ENCODE results near the gene ATP13A2.

DNA sequence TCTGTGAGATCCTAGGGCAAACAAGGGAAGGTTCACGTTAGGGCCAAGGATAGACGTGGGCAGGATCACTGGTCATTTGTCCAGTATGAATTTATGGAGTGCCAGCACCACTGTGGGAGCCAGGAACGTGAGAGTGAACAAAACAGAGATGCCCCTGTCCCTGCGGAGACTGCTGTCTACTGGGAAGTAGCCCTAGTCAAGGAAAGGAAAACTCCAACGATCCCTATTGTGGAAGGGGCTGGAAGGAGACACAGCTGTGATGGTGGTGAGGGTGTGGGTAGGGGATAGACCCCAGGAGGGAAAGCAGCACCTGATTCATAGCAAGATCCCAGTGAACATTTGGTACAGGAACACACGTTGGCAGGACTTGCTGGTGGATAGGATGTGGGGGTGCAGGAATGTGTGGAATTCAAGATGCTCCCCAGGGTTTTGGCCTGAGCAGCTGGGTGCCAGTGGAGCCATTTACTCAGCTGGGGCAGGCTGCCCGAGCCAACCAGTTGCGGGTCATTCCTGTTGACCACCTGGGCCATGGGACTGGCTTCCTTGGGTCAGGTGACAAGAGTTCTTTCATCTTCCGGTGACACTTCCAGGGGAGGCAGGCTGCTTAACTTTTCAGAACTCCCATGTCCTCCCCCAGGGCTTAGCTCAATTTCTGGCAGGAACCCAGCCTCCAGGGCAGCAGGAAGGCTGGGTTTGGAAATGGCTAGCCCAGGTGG, 1.2 kb upstream of the ATP13A2 start:
- TF ChIP-seq, protein P1, sequence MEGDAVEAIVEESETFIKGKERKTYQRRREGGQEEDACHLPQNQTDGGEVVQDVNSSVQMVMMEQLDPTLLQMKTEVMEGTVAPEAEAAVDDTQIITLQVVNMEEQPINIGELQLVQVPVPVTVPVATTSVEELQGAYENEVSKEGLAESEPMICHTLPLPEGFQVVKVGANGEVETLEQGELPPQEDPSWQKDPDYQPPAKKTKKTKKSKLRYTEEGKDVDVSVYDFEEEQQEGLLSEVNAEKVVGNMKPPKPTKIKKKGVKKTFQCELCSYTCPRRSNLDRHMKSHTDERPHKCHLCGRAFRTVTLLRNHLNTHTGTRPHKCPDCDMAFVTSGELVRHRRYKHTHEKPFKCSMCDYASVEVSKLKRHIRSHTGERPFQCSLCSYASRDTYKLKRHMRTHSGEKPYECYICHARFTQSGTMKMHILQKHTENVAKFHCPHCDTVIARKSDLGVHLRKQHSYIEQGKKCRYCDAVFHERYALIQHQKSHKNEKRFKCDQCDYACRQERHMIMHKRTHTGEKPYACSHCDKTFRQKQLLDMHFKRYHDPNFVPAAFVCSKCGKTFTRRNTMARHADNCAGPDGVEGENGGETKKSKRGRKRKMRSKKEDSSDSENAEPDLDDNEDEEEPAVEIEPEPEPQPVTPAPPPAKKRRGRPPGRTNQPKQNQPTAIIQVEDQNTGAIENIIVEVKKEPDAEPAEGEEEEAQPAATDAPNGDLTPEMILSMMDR (IDR thresholded peaks at IDR 0.05 in 4 of 5, conservative IDR thresholded peaks at IDR 0.05 in 1 of 5), result no peak
- TF ChIP-seq POLR2A (IDR thresholded peaks at IDR 0.05), result no peak
